WTC11 (cell line): ENCODE data around the gene OTOGL. TPM values are rescaled to one million over a fixed set of nuclear protein-coding genes. Genes with fewer than 3 reads are reported as not detected.

Source experiments
- ATAC-seq: fragments of 200-7000 bp; cut with Tn5 transposase; 2 replicates; pipeline ENCODE4 v1.10.0; 2021; ENCODE audit warnings: mild to moderate bottlenecking, moderate library complexity
- CTCF ChIA-PET: fragments of 300-600 bp; sonication (Branson Sonifier 250); formaldehyde crosslinking; loops from one replicate; lab custom pipeline; 2021; ENCODE audit warnings: antibody characterized with exemption; lab: Charles Lee
- POLR2A ChIA-PET: fragments of 350-600 bp; sonication (Branson Sonifier 250); formaldehyde crosslinking; loops from one replicate; lab custom pipeline; 2021; ENCODE audit warnings: antibody characterized with exemption; lab: Charles Lee
- DNase-seq: peaks from one replicate; pipeline ENCODE4 v3.0.0; 2021; ENCODE audit warnings: low spot score
- H3K27ac Mint-ChIP-seq: 2 replicates; pipeline ENCODE4 v1.8.0; 2021; ENCODE audit warnings: mixed read lengths
- H3K27me3 Mint-ChIP-seq: 2 replicates; pipeline ENCODE4 v1.8.0; 2021; ENCODE audit warnings: low read depth, mild to moderate bottlenecking, moderate library complexity, mixed read lengths
- H3K36me3 Mint-ChIP-seq: 2 replicates; pipeline ENCODE4 v1.8.0; 2021; ENCODE audit warnings: mixed read lengths
- H3K4me1 Mint-ChIP-seq: 2 replicates; pipeline ENCODE4 v1.8.0; 2022; ENCODE audit warnings: mixed read lengths
- H3K4me3 Mint-ChIP-seq: 2 replicates; pipeline ENCODE4 v1.8.0; 2021; ENCODE audit warnings: mild to moderate bottlenecking, moderate library complexity, mixed read lengths
- H3K9me3 Mint-ChIP-seq: 2 replicates; pipeline ENCODE4 v1.8.0; 2021; ENCODE audit warnings: mixed read lengths
- ARID4B ChIP-seq: sonication (generic); formaldehyde crosslinking; IDR thresholded peaks from 2 replicates; pipeline ENCODE4 v1.8.0; 2023; ENCODE audit warnings: missing genetic modification reagents, mild to moderate bottlenecking, borderline replicate concordance
- ATF1 ChIP-seq: sonication (generic); formaldehyde crosslinking; IDR thresholded peaks from 2 replicates; pipeline ENCODE4 v1.8.1; 2023; ENCODE audit warnings: mild to moderate bottlenecking, moderate library complexity, missing genetic modification reagents
- ATF3 ChIP-seq: sonication (generic); formaldehyde crosslinking; conservative IDR thresholded peaks from 2 replicates; pipeline ENCODE4 v1.8.1; 2022; ENCODE audit warnings: mild to moderate bottlenecking, missing genetic modification reagents
- CBFB ChIP-seq: sonication (generic); formaldehyde crosslinking; IDR thresholded peaks from 2 replicates; pipeline ENCODE4 v1.8.1; 2022; ENCODE audit warnings: mild to moderate bottlenecking, low read depth, missing genetic modification reagents
- EMX1 ChIP-seq: fragments of 250-450 bp; sonication (Bioruptor Pico); IDR thresholded peaks from 2 replicates; pipeline ENCODE4 v1.8.0; 2021; ENCODE audit warnings: mild to moderate bottlenecking
- GRHL2 ChIP-seq: fragments of 250-450 bp; sonication (Bioruptor Pico); IDR thresholded peaks from 2 replicates; pipeline ENCODE4 v1.8.0; 2022; ENCODE audit warnings: mild to moderate bottlenecking, moderate library complexity; ENCODE audit not compliant: insufficient replicate concordance, severe bottlenecking
- GTF2I ChIP-seq: fragments of 250-450 bp; sonication (Bioruptor Pico); conservative IDR thresholded peaks from 2 replicates; pipeline ENCODE4 v1.4.0; 2021; ENCODE audit warnings: mild to moderate bottlenecking
- IRF1 ChIP-seq: sonication (generic); formaldehyde crosslinking; IDR thresholded peaks from 2 replicates; pipeline ENCODE4 v1.8.0; 2023; ENCODE audit warnings: missing genetic modification reagents
- NR2C2 ChIP-seq: sonication (generic); formaldehyde crosslinking; IDR thresholded peaks from 2 replicates; pipeline ENCODE4 v1.8.0; 2022; ENCODE audit warnings: mild to moderate bottlenecking, missing genetic modification reagents
- USF1 ChIP-seq: sonication (generic); formaldehyde crosslinking; IDR thresholded peaks from 2 replicates; pipeline ENCODE4 v1.8.0; 2022; ENCODE audit warnings: mild to moderate bottlenecking, missing genetic modification reagents
- USF2 ChIP-seq: sonication (generic); formaldehyde crosslinking; IDR thresholded peaks from 2 replicates; pipeline ENCODE4 v1.8.1; 2023; ENCODE audit warnings: mild to moderate bottlenecking, missing genetic modification reagents, moderate library complexity
- ZNF232 ChIP-seq: sonication (generic); formaldehyde crosslinking; IDR thresholded peaks from 2 replicates; pipeline ENCODE4 v1.8.0; 2022; ENCODE audit warnings: mild to moderate bottlenecking, missing genetic modification reagents
- ZNF281 ChIP-seq: sonication (generic); formaldehyde crosslinking; IDR thresholded peaks from 2 replicates; pipeline ENCODE4 v1.8.0; 2023; ENCODE audit warnings: mild to moderate bottlenecking, missing genetic modification reagents
- ZNF425 ChIP-seq: fragments of 250-450 bp; sonication (Bioruptor Pico); conservative IDR thresholded peaks from 2 replicates; pipeline ENCODE4 v1.9.0; 2021; ENCODE audit warnings: mild to moderate bottlenecking
- ZSCAN18 ChIP-seq: fragments of 250-450 bp; sonication (Bioruptor Pico); IDR thresholded peaks from 2 replicates; pipeline ENCODE4 v2.1.2; 2022; ENCODE audit warnings: mild to moderate bottlenecking, moderate library complexity
- total RNA-seq: library from RNA; stranded (reverse); gene quantifications from 3 replicates; pipeline ENCODE4 v1.2.3, GENCODE V29; 2021

The OTOGL gene
- total RNA-seq, 1 experiment from 2014 or later = 0.55 TPM

GRCh38 chr12:80261403-80261802, 162.1 kb downstream of the OTOGL start:
- TF ChIP-seq EMX1 (CRISPR knock-in tag) = no peak
- no peak for TF ChIP-seq ATF3
- no peak for TF ChIP-seq ATF1
- no peak for TF ChIP-seq USF2 (CRISPR knock-in tag)
- no peak for TF ChIP-seq USF1 (CRISPR knock-in tag)
- no peak for TF ChIP-seq ZSCAN18 (CRISPR knock-in tag)
- no peak for TF ChIP-seq GRHL2 (CRISPR knock-in tag)
- TF ChIP-seq NR2C2 (CRISPR knock-in tag) = no peak
- TF ChIP-seq ARID4B (CRISPR knock-in tag) = no peak
- TF ChIP-seq CBFB (CRISPR knock-in tag) = no peak
- no peak for TF ChIP-seq ZNF425 (CRISPR knock-in tag)
- TF ChIP-seq ZNF281 (CRISPR knock-in tag) = no peak
- TF ChIP-seq GTF2I (CRISPR knock-in tag) = no peak
- no peak for TF ChIP-seq ZNF232 (CRISPR knock-in tag)
- no peak for TF ChIP-seq IRF1
- no peak overlapping the region for H3K4me3 Mint-ChIP-seq
- H3K27ac Mint-ChIP-seq = no peak overlapping the region
- no peaks in the 10 kb centered on the region for H3K4me1 Mint-ChIP-seq
- ChIA-PET CTCF (no interaction called here), POLR2A (no interaction called here)
- no peaks in the 10 kb centered on the region for H3K9me3 Mint-ChIP-seq
- no peaks in the 10 kb centered on the region for H3K27me3 Mint-ChIP-seq
- ATAC-seq = no peak
- DNase-seq = no peak
- H3K36me3 Mint-ChIP-seq = no peaks in the 10 kb centered on the region
